HG03060 (cell line): ENCODE data around the gene BGLAP.
"Not testable (repeated sequence)": the region's sequence is repeated elsewhere in the genome, so short reads cannot be mapped to it uniquely, and the experiment has no call there.

Experiments used
- ATAC-seq: cut with Tn5 transposase; IDR thresholded peaks from one replicate; pipeline ENCODE4 v1.9.1; 2021; ENCODE audit warnings: low read depth, moderate number of reproducible peaks; ENCODE audit not compliant: unreplicated experiment

Gene BGLAP

GRCh38 chr1:156241926-156242325 is at the start of gene BGLAP:
Gene BGLAP, plus strand, starts transcription at chr1:156242184. Its CDS starts 48 bp downstream, at chr1:156242232.
- no peak for ATAC-seq

- no peak for ATAC-seq
These were observed 48.8 kb upstream of the BGLAP start for GRCh38 chr1:156193208-156193487.

- peak; percentile 96 for ATAC-seq
These were observed 48.3 kb upstream of the BGLAP start, which contains the start of gene SLC25A44 for GRCh38 chr1:156193488-156194299. Gene SLC25A44, plus strand, starts transcription at chr1:156194104. Its CDS starts 5,744 bp downstream, at chr1:156199848.

GRCh38 chr1:156194300-156194652 is 47.7 kb upstream of the BGLAP start:
- no peak for ATAC-seq

- ATAC-seq = no peak
These were observed 46.1 kb upstream of the BGLAP start for GRCh38 chr1:156195853-156196252.

- ATAC-seq = no peak
These were observed 45.5 kb upstream of the BGLAP start for GRCh38 chr1:156196445-156196844.

- no peak for ATAC-seq
These were observed 43.1 kb upstream of the BGLAP start for GRCh38 chr1:156198831-156199349.

GRCh38 chr1:156200044-156200443 is 41.9 kb upstream of the BGLAP start:
- ATAC-seq = no peak

- no peak for ATAC-seq
These were observed 38.7 kb upstream of the BGLAP start for GRCh38 chr1:156203331-156203730.

GRCh38 chr1:156204686-156205085 is 37.3 kb upstream of the BGLAP start:
- no peak for ATAC-seq

GRCh38 chr1:156211243-156211642 is 30.7 kb upstream of the BGLAP start:
- ATAC-seq = no peak

GRCh38 chr1:156212130-156212529 is 29.9 kb upstream of the BGLAP start:
- ATAC-seq = no peak

GRCh38 chr1:156212833-156213643 is 28.9 kb upstream of the BGLAP start, which contains the start of gene PMF1:
Gene PMF1, plus strand, starts transcription at chr1:156213007. Its CDS starts 9 bp downstream, at chr1:156213016.
- peak; percentile 70 for ATAC-seq

- ATAC-seq = no peak
These were observed 28.4 kb upstream of the BGLAP start for GRCh38 chr1:156213644-156213966.

GRCh38 chr1:156214024-156214748 is 27.8 kb upstream of the BGLAP start:
- ATAC-seq = no peak

GRCh38 chr1:156216361-156217086 is 25.5 kb upstream of the BGLAP start:
- ATAC-seq = not testable (repeated sequence)

- no peak for ATAC-seq
These were observed 24.1 kb upstream of the BGLAP start for GRCh38 chr1:156217871-156218270.

GRCh38 chr1:156220226-156220625 is 21.8 kb upstream of the BGLAP start:
- no peak for ATAC-seq

GRCh38 chr1:156221986-156222692 is 19.8 kb upstream of the BGLAP start:
- ATAC-seq = no peak

- no peak for ATAC-seq
These were observed 16.3 kb upstream of the BGLAP start for GRCh38 chr1:156225677-156226014.
